Measurements from ENCODE around the gene UBR3.

UBR3 gene

DNA sequence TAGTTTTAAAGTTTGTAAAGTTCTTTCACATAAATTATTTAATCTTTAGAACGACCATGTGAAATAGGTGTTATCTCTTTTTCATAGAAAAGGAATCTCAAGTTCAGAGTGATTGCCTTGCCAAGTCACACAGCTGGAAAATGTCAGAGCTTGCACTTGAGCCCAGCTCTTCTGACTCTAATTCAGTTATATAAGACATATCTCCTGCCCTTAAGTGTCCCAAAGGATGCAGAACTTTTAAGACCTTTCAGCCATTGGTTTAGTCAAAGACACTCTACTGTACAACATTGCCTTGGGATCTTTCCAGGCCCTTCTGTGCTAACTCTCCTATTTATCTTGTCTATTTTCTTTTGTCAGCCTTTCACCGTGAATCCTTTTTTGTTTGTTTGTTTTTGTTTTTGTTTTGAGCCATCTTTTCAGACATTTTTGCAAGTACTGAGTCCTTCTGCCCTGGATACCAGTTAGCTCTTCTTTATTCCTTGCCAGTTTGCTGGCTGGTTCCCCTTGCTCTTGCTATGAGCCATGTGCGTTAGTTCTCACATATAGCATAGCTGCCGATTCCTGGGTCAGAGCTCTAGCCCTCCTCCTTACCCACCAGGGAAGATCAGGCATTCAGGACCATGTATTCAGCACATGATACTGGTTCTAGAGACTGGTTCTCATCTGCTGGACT, 190.7 kb downstream of the UBR3 start:
- DNase-seq (ENCODE audit: low spot score in 2 of 2) = no peak

GRCh38 chr2:170019060-170019805, 192.0 kb downstream of the UBR3 start:
- DNase-seq (ENCODE audit: low spot score in 2 of 2) = no peak
- H3K4me1 ChIP-seq = peaks cover 5% of the 10 kb centered on the region; the same call in 1 of the 2 replicates
- H3K9me3 ChIP-seq = no peaks in the 10 kb centered on the region
- no peaks in the 10 kb centered on the region for H3K27me3 ChIP-seq (ENCODE audit: low read depth)
- no peak overlapping the region for H3K4me3 ChIP-seq
- H3K36me3 ChIP-seq (replicated peaks) = no peaks in the 10 kb centered on the region; the same call in 1 of the 2 replicates
- in situ Hi-C loops (cut with MboI; ENCODE audit: low sequenced_read_pairs) = no loop called here

More for the DNA sequence above, 190.7 kb downstream of the UBR3 start:
- H3K9me3 ChIP-seq = no peaks in the 10 kb centered on the region
- H3K36me3 ChIP-seq (replicated peaks) = no peaks in the 10 kb centered on the region; the same call in 1 of the 2 replicates
- peaks cover 5% of the 10 kb centered on the region; the same call in 1 of the 2 replicates for H3K4me1 ChIP-seq
- no peaks in the 10 kb centered on the region for H3K27me3 ChIP-seq (ENCODE audit: low read depth)
- H3K4me3 ChIP-seq = no peak overlapping the region
- in situ Hi-C loops (cut with MboI; ENCODE audit: low sequenced_read_pairs) = no loop called here

DNA sequence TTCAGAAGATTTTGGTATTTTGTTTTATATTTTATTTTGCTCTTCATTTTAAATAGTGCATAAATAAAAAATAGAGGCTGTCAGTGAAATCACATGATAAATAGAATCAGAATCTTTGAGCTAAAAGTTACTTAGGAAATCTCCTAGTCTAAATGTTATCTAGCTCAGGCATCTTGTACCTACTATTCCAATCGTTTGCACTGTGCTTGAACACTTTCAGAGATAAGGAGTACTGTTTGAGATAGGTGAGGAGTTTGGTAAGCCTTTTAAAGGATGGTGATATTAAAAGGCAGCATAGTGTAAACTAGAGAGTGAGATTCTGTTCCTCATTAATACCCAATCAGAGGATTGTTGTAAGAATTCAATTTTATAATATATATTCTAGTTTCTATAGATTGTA, 193.5 kb downstream of the UBR3 start:
- Histone ChIP-seq H3K4me3 (no peak overlapping the region), H3K36me3 (replicated peaks) (no peaks in the 10 kb centered on the region), H3K4me1 (peaks cover 5% of the 10 kb centered on the region; the same call in 1 of the 2 replicates), H3K9me3 (no peaks in the 10 kb centered on the region), H3K27me3 (ENCODE audit: low read depth) (no peaks in the 10 kb centered on the region)
- DNase-seq (ENCODE audit: low spot score in 2 of 2) = no peak
- in situ Hi-C loops (cut with MboI; ENCODE audit: low sequenced_read_pairs) = no loop called here

- in situ Hi-C loops (cut with MboI; ENCODE audit: low sequenced_read_pairs) = no loop called here
- Histone ChIP-seq H3K27me3 (ENCODE audit: low read depth) (no peaks in the 10 kb centered on the region), H3K4me3 (no peak overlapping the region), H3K4me1 (peaks cover 5% of the 10 kb centered on the region; the same call in 1 of the 2 replicates), H3K9me3 (no peaks in the 10 kb centered on the region), H3K36me3 (replicated peaks) (no peaks in the 10 kb centered on the region)
- no peak for DNase-seq (ENCODE audit: low spot score in 2 of 2)
These were observed 195.4 kb downstream of the UBR3 start for GRCh38 chr2:170022692-170023091.

DNA sequence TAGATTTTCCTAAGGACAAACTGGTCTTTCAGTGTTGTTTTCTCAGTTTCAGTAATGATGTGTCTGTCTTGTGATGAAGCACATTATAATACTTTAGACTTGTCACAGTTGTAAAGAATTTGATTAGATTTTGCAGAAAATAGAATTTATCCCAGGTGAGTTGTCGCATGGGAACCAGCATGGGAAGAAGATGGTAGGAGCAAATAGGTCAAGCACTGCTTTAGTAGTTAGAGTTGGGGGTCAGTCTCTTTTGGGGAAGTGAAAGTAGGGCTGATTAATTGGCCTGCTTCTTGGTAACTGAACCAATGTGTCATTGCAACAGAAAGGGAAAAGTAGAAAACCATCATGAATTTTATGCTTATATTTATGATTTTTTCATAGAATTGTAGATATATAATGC, 197.5 kb downstream of the UBR3 start:
- in situ Hi-C loops (cut with MboI; ENCODE audit: low sequenced_read_pairs) = no loop called here

GRCh38 chr2:170025223-170025622, 198.0 kb downstream of the UBR3 start:
- Histone ChIP-seq H3K9me3 (no peaks in the 10 kb centered on the region), H3K4me3 (no peak overlapping the region), H3K4me1 (peaks cover 23% of the 10 kb centered on the region), H3K27me3 (ENCODE audit: low read depth) (no peaks in the 10 kb centered on the region), H3K36me3 (replicated peaks) (no peaks in the 10 kb centered on the region)
- in situ Hi-C loops (cut with MboI; ENCODE audit: low sequenced_read_pairs) = no loop called here
- DNase-seq (ENCODE audit: low spot score in 2 of 2) = no peak

More for the DNA sequence above, 197.5 kb downstream of the UBR3 start:
- H3K9me3 ChIP-seq = no peaks in the 10 kb centered on the region
- no peak for DNase-seq (ENCODE audit: low spot score in 2 of 2)
- peaks cover 18% of the 10 kb centered on the region for H3K4me1 ChIP-seq
- no peak overlapping the region for H3K4me3 ChIP-seq
- no peaks in the 10 kb centered on the region for H3K27me3 ChIP-seq (ENCODE audit: low read depth)
- H3K36me3 ChIP-seq (replicated peaks) = no peaks in the 10 kb centered on the region

DNA sequence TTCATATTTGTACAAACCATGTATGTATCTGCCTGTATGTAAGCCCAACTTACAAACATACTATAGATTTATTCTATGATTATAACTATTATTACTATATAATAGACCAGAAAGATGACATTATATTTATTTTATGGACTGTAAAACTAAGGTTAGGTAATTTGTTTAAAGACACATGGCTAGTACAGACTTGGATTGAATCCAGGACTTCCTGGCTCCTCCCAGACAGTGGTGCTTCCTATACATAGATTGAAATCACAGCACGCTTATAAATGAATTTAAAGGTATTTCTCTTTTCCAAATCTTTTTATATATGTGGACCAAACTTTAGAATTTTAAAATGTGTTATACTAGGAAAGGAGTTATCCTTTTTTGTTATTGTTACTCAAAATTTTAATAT, 199.1 kb downstream of the UBR3 start:
- H3K27me3 ChIP-seq (ENCODE audit: low read depth) = no peaks in the 10 kb centered on the region
- no peaks in the 10 kb centered on the region for H3K36me3 ChIP-seq (replicated peaks)
- DNase-seq (ENCODE audit: low spot score in 2 of 2) = no peak
- in situ Hi-C loops (cut with MboI; ENCODE audit: low sequenced_read_pairs) = no loop called here
- no peak overlapping the region for H3K4me3 ChIP-seq
- H3K9me3 ChIP-seq = no peaks in the 10 kb centered on the region
- peaks cover 21% of the 10 kb centered on the region for H3K4me1 ChIP-seq

DNA sequence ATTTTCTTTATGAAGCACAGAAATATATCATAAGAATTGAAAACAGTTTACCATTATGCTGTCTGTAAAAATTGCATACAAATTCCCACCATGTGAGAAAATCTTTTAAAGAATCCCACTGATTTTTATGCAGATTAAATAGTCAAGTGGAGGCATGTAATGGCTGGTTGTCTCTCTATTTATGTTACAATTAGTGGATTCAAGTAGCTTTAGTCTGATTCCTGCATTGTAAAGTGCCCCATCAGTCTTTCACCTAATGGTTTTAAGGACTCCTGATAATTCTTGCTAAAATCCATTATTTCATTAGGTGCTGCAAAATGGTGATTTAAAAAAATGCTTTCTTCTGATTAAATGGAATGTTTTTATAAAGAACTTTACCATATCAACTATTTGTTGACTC, 202.3 kb downstream of the UBR3 start:
- H3K9me3 ChIP-seq = no peaks in the 10 kb centered on the region
- no peaks in the 10 kb centered on the region for H3K36me3 ChIP-seq (replicated peaks)
- no peak overlapping the region for H3K4me3 ChIP-seq
- no peaks in the 10 kb centered on the region for H3K27me3 ChIP-seq (ENCODE audit: low read depth)
- in situ Hi-C loops (cut with MboI; ENCODE audit: low sequenced_read_pairs) = no loop called here
- peak in 1 of 2 experiments; percentile 83 for DNase-seq (ENCODE audit: low spot score in 2 of 2)
- H3K4me1 ChIP-seq = peaks cover 18% of the 10 kb centered on the region

DNA sequence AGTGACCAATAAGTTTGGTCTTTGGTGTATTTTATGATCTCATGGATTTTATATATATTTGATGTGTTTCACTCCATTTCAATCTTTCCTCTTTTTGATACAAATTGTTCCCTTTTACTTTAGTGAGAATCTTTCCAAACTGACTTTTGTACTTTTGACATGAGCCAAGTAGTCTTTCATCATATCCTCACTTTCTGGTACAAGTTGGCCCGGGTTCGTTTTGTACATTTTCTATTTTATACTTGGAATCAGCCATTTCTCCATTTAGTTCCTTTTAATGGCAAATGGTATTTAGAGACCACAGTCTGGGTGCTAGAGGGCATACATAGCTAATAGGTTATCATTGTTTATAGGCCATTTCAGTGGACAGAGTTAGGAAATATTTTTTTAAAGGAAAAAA, 202.8 kb downstream of the UBR3 start:
- Histone ChIP-seq H3K27me3 (ENCODE audit: low read depth) (no peaks in the 10 kb centered on the region), H3K9me3 (no peaks in the 10 kb centered on the region), H3K36me3 (replicated peaks) (no peaks in the 10 kb centered on the region), H3K4me3 (no peak overlapping the region), H3K4me1 (peaks cover 18% of the 10 kb centered on the region)
- in situ Hi-C loops (cut with MboI; ENCODE audit: low sequenced_read_pairs) = no loop called here
- DNase-seq (ENCODE audit: low spot score in 2 of 2) = no peak

DNA sequence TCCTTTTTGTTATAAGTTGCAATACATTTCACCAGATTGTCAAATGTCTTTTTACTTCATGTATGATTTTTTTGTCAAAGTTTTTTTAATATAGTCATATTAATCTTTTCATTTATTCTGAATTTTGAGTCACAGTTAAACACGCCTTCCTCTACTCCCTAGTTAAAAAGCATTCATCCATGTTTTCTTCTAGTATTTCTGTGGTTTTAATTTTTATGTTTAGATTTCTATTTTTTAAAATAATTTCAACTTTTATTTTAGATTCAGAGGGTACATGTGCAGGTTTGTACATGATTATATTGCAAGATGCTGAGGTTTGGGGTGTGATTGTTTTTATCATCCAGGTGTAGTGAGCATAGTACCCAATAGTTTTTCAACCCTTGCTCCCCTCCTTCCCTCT, 204.0 kb downstream of the UBR3 start:
- Histone ChIP-seq H3K9me3 (no peaks in the 10 kb centered on the region), H3K36me3 (replicated peaks) (no peaks in the 10 kb centered on the region), H3K4me3 (no peak overlapping the region), H3K4me1 (peaks cover 18% of the 10 kb centered on the region), H3K27me3 (ENCODE audit: low read depth) (no peaks in the 10 kb centered on the region)
- in situ Hi-C loops (cut with MboI; ENCODE audit: low sequenced_read_pairs) = no loop called here
- no peak for DNase-seq (ENCODE audit: low spot score in 2 of 2)

DNA sequence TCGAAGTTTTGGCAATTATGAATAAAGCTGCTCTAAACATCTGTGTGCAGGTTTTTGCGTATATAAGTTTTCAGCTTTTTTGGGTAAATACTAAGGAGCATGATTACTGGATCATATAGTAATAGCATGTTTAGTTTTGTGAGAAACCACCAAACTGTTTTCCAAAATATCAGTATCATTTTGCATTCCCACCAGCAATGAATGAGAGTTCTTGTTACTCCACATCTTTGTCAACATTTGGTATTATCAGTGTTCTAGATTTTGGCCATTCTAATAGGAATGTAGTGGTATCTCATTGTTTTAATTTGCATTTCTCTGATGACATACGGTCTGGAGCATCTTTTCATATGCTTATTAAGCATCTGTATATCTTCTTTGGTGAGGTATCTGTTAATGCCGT, 207.3 kb downstream of the UBR3 start:
- in situ Hi-C loops (cut with MboI; ENCODE audit: low sequenced_read_pairs) = no loop called here
- Histone ChIP-seq H3K4me3 (no peak overlapping the region), H3K27me3 (ENCODE audit: low read depth) (no peaks in the 10 kb centered on the region), H3K36me3 (replicated peaks) (no peaks in the 10 kb centered on the region), H3K4me1 (peaks cover 7% of the 10 kb centered on the region), H3K9me3 (no peaks in the 10 kb centered on the region)
- DNase-seq (ENCODE audit: low spot score in 2 of 2) = no peak

DNA sequence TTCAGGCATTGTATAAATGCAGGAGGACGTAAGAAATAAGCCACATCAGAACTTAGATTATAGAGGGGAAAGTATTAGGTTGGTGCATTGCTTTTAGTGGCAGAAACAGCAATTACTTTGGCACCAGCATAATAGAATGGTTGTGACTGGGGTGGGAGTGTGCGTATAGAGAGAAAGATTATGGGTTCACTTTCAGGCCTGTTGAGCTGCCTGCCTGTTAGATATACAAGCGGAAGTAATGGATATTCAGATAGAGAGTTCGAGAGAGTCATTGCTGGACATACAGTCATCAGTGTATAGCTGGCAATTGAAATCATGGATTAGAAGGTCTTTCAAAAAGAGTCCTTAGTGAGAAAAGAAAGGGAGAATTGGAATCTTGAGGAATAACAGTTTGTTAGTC, 211.5 kb downstream of the UBR3 start:
- no peak for DNase-seq (ENCODE audit: low spot score in 2 of 2)
- H3K4me3 ChIP-seq = no peak overlapping the region
- H3K36me3 ChIP-seq (replicated peaks) = no peaks in the 10 kb centered on the region; the same call in 1 of the 2 replicates
- in situ Hi-C loops (cut with MboI; ENCODE audit: low sequenced_read_pairs) = no loop called here
- H3K4me1 ChIP-seq = no peaks in the 10 kb centered on the region
- H3K27me3 ChIP-seq (ENCODE audit: low read depth) = no peaks in the 10 kb centered on the region
- no peaks in the 10 kb centered on the region for H3K9me3 ChIP-seq

DNA sequence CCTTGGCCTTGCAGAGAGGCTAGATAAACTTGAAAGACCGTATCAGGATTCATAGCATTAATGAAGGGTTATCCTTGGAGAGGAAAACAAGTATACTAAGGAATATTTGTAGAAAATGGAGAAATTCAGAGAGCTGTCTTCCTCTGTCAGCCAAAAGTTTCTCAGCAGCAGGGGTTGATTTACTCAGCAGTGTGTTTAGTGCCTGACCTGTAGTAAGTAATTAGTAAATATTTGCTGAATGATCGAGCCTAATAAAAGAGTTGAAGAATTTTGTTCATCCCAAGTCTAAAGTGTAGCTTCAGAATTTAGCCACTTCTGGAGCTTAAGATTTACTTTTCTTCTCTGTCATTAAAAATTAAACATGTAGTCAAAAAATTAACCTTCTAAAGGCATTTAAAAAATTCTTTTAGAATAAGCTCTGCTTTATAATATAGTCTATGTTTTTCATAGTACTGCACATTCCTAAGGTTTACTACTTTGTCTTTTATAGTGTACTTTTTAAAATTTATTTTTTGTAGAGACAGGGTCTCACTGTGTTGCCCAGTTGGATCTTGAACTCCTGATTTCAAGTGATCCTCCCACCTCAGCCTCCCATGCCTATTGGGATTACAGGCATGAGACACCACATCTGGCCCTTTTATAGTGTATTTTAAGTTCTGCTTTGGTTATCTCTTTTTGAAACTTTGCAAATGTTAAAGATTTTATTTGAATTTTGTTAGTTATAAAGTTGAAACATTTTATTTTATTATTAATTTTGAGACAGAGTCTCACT, 212.3 kb downstream of the UBR3 start:
- DNase-seq (ENCODE audit: low spot score in 2 of 2) = no peak
- Histone ChIP-seq H3K9me3 (no peaks in the 10 kb centered on the region), H3K36me3 (replicated peaks) (no peaks in the 10 kb centered on the region; the same call in 1 of the 2 replicates), H3K4me1 (no peaks in the 10 kb centered on the region), H3K27me3 (ENCODE audit: low read depth) (no peaks in the 10 kb centered on the region), H3K4me3 (no peak overlapping the region)
- in situ Hi-C loops (cut with MboI; ENCODE audit: low sequenced_read_pairs) = no loop called here

Data from HAP-1 (cell line).